Inferior parietal cortex (tissue), 1 donor: ENCODE results near the gene ABHD3.
"Not testable (repeated sequence)": the region's sequence is repeated elsewhere in the genome, so short reads cannot be mapped to it uniquely, and the experiment has no call there.

Experiments
- DNase-seq: peaks from one replicate; pipeline ENCODE4 v3.0.0-alpha.2; 2016; ENCODE audit errors: extremely low spot score

ABHD3 gene

GRCh38 chr18:21706386-21706865, 1.9 kb upstream of the ABHD3 start:
- no peak for DNase-seq

GRCh38 chr18:21703241-21703820, 1.2 kb downstream of the ABHD3 start:
- DNase-seq: no peak

GRCh38 chr18:21702602-21703001, 2.0 kb downstream of the ABHD3 start:
- DNase-seq: no peak

- DNase-seq: no peak
Measured at GRCh38 chr18:21701621-21702020, 3.0 kb downstream of the ABHD3 start.

GRCh38 chr18:21700528-21701075, 4.0 kb downstream of the ABHD3 start:
- no peak for DNase-seq

- no peak for DNase-seq
Measured at GRCh38 chr18:21693322-21693721, 11.3 kb downstream of the ABHD3 start.

GRCh38 chr18:21689736-21690135, 14.8 kb downstream of the ABHD3 start:
- DNase-seq: no peak

- no peak for DNase-seq
Measured at GRCh38 chr18:21686282-21687105, 18.1 kb downstream of the ABHD3 start.

- DNase-seq: not testable (repeated sequence)
Measured at GRCh38 chr18:21685556-21685981, 19.0 kb downstream of the ABHD3 start.

GRCh38 chr18:21684731-21685130, 19.8 kb downstream of the ABHD3 start:
- no peak for DNase-seq

- no peak for DNase-seq
Measured at GRCh38 chr18:21682371-21683051, 22.1 kb downstream of the ABHD3 start.

- DNase-seq: no peak
Measured at GRCh38 chr18:21680161-21680560, 24.4 kb downstream of the ABHD3 start.

- DNase-seq: no peak
Measured at GRCh38 chr18:21678859-21679258, 25.7 kb downstream of the ABHD3 start.

- not testable (repeated sequence) for DNase-seq
Measured at GRCh38 chr18:21675354-21675753, 29.2 kb downstream of the ABHD3 start.

- no peak for DNase-seq
Measured at GRCh38 chr18:21672521-21673267, 31.9 kb downstream of the ABHD3 start.

- DNase-seq: no peak
Measured at GRCh38 chr18:21669736-21670285, 34.8 kb downstream of the ABHD3 start.

GRCh38 chr18:21664069-21664468, 40.5 kb downstream of the ABHD3 start:
- DNase-seq: no peak

GRCh38 chr18:21663578-21663977, 41.0 kb downstream of the ABHD3 start:
- DNase-seq: no peak

GRCh38 chr18:21662581-21662980, 42.0 kb downstream of the ABHD3 start:
- DNase-seq: no peak

GRCh38 chr18:21660078-21660477, 44.5 kb downstream of the ABHD3 start:
- no peak for DNase-seq

- DNase-seq: no peak
Measured at GRCh38 chr18:21656402-21656801, 48.2 kb downstream of the ABHD3 start.
